Fibroblast of mammary gland (primary cell): ENCODE measurements around the gene OR11H7.
"Not testable (repeated sequence)": the region's sequence is repeated elsewhere in the genome, so short reads cannot be mapped to it uniquely, and the experiment has no call there.

Experiments
- DNase-seq: peaks from one replicate; pipeline ENCODE4 v3.0.0-alpha.2; 2010; ENCODE audit warnings: low read depth
- H3K4me3 ChIP-seq: 2 replicates; pipeline ENCODE4 v1.5.1; 2011; ENCODE audit warnings: low read depth, mild to moderate bottlenecking, low read length, moderate library complexity; ENCODE audit not compliant: control insufficient read depth
- TF ChIP-seq, protein P1 (sequence below): conservative IDR thresholded peaks from 2 replicates; pipeline ENCODE4 v1.5.1; 2011; ENCODE audit warnings: low read depth, low read length, inconsistent platforms; ENCODE audit not compliant: control insufficient read depth, insufficient read depth

OR11H7 gene

DNA sequence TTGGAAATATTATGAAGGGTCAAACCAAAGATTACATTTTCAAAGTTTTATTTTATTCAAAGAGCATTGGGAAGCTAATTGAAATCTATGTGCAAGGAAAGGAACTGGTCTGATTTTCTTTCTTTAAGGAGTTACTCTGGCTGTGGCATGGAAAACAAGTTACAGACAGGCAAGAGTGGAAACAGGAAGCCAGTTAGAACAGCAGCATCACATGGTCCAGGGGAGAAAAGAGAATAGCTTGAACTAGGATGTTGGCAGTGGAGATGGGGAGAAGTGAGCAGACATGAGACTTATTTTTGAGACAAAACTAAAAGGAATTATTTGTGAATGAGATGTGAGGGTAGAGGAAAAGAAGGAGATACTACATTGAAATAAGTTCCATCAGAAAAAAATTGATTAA, 34.7 kb upstream of the OR11H7 start:
- H3K4me3 ChIP-seq = no peak overlapping the region
- TF ChIP-seq, protein P1, sequence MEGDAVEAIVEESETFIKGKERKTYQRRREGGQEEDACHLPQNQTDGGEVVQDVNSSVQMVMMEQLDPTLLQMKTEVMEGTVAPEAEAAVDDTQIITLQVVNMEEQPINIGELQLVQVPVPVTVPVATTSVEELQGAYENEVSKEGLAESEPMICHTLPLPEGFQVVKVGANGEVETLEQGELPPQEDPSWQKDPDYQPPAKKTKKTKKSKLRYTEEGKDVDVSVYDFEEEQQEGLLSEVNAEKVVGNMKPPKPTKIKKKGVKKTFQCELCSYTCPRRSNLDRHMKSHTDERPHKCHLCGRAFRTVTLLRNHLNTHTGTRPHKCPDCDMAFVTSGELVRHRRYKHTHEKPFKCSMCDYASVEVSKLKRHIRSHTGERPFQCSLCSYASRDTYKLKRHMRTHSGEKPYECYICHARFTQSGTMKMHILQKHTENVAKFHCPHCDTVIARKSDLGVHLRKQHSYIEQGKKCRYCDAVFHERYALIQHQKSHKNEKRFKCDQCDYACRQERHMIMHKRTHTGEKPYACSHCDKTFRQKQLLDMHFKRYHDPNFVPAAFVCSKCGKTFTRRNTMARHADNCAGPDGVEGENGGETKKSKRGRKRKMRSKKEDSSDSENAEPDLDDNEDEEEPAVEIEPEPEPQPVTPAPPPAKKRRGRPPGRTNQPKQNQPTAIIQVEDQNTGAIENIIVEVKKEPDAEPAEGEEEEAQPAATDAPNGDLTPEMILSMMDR = no peak
- no peak for DNase-seq

DNA sequence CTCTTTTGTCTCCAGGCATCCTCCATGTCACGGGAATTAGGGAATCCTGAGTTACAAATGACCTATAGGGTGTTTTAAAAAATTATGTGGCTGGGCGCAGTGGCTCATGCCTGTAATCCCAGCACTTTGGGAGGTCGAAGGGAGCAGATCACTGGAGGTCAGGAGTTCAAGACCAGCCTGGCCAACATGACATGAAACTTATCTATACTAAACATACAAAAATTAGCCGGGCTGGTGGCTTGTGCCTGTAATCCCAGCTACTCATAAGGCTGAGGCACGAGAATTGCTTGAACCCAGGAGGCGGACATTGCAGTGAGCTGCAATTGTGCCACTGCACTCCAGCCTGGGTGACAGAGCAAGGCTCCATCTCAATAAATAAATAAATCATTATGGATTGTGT, 33.6 kb upstream of the OR11H7 start:
- H3K4me3 ChIP-seq, DNase-seq: not testable (repeated sequence)

DNA sequence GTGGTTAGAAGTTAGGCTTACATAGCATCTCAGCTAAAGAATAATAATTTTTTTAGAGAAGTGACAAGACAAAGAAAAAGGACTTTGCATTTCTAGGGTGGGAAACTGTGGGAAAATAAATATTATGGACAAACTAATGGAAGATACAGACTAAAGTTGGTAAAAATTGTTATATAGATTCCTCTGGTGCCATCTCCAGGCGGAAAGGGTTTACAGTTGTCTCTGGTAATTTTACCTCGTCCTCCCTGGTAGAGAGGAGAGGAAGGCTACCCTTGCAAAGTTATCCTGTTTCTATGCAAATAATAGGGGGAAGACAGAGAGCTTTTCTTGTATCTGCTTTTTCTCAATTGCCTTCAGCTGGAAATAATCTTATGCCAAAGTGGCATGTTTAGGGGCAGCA, 32.9 kb upstream of the OR11H7 start:
- no peak overlapping the region for H3K4me3 ChIP-seq
- DNase-seq = no peak
- TF ChIP-seq, protein P1 = no peak

DNA sequence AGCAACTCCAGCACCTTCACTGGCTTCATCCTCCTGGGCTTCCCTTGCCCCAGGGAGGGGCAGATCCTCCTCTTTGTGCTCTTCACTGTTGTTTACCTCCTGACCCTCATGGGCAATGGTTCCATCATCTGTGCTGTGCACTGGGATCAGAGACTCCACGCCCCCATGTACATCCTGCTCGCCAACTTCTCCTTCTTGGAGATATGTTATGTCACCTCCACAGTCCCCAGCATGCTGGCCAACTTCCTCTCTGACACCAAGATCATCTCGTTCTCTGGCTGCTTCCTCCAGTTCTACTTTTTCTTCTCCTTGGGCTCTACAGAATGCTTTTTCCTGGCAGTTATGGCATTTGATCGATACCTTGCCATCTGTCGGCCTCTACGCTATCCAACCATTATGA, 31.3 kb upstream of the OR11H7 start:
- H3K4me3 ChIP-seq = no peak overlapping the region
- TF ChIP-seq, protein P1 = no peak

DNA sequence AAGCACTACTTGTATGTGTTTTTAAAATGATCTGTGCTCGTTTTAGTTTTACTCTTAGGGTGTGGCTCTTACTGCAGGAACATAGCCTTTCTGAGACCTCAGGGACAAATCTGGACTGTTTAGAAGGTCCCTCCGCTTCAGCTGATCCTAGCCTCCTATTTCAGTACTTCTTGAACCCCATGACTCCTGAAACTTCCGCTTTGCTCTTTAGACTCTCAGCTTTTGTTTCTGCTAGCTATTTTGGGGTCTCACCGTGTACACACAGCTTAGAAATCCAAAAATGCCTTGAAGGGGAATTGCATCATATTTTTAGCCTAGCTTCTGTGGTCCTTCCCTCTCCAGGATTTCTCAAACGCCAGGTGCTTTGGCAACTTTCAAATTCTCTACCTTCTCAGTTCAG, 29.8 kb upstream of the OR11H7 start:
- DNase-seq = no peak
- TF ChIP-seq, protein P1 = no peak

More for the DNA sequence above, 31.3 kb upstream of the OR11H7 start:
- no peak for DNase-seq

DNA sequence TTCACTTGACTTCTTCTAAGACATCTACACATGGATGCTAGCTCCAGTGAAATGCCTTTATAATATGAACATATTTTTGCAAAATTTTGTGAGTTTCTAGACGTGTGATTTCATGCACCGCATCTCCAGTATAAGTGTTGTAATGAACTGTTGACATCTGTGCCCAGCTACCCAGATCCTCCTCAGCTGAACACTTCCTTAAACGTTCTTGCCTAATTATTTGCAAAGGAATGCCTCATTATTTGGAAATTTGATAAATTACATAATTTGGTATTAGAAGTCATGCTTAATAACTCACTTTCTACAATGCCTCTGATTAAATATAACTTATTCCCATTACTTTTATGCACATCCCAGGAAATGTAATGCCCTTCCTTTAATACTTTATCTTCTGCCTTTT, 24.1 kb upstream of the OR11H7 start:
- no peak for DNase-seq
- TF ChIP-seq, protein P1 = no peak
- H3K4me3 ChIP-seq = no peak overlapping the region

More for the DNA sequence above, 29.8 kb upstream of the OR11H7 start:
- no peak overlapping the region for H3K4me3 ChIP-seq

DNA sequence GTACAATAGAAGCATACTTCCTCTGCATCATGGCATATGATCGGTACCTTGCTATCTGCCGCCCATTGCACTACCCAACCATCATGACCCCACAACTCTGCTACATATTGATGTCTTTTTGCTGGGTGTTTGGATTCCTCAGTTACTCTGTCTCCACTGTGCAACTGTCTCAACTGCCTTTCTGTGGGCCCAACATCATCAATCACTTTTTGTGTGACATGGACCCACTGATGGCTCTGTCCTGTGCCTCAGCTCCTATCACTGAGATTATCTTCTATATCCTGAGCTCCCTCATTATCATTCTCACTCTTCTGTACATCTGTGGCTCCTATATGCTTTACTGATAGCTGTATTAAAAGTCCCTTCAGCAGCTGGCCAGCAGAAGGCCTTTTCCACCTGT, 19.2 kb upstream of the OR11H7 start:
- no peak for DNase-seq
- H3K4me3 ChIP-seq = no peak overlapping the region
- TF ChIP-seq, protein P1 = no peak

DNA sequence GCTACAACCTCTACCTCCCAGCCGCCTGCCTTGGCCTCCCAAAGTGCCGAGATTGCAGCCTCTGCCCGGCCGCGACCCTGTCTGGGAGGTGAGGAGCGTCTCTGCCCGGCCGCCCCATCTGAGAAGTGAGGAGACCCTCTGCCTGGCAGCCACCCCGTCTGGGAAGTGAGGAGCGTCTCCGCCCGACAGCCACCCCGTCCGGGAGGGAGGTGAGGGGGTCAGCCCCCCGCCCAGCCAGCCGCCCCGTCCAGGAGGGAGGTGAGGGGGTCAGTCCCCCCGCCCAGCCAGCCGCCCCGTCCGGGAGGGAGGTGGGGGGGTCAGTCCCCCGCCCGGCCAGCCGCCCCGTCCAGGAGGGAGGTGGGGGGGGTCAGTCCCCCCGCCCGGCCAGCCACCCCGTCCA, 16.4 kb upstream of the OR11H7 start:
- not testable (repeated sequence) for H3K4me3 ChIP-seq, DNase-seq
